CD4-positive, alpha-beta T cell (primary cell): ENCODE results near the gene FAM120B. TPM values are rescaled to one million over a fixed set of nuclear protein-coding genes. Genes with fewer than 3 reads are reported as not detected.

ENCODE experiments used
- ATAC-seq: fragments of 200-7000 bp; cut with Tn5 transposase; one replicate; pipeline ENCODE4 v1.10.0; 2022; ENCODE audit warnings: mild to moderate bottlenecking; ENCODE audit not compliant: poor library complexity
- CTCF ChIA-PET: fragments of 350-600 bp; sonication (Branson Sonifier 250); formaldehyde crosslinking; loops from one replicate; lab custom pipeline; 2021; ENCODE audit warnings: antibody characterized with exemption, inconsistent platforms; lab: Charles Lee
- POLR2A ChIA-PET: fragments of 350-600 bp; sonication (Branson Sonifier 250); formaldehyde crosslinking; loops from one replicate; lab custom pipeline; 2021; ENCODE audit warnings: antibody characterized with exemption, inconsistent platforms; lab: Charles Lee
- DNase-seq, 14 experiments: peaks; one replicate each; pipeline ENCODE4 v3.0.0-alpha.2; 2013 to 2020; ENCODE audit warnings: mixed read lengths in 2 of 14
- H3K27ac ChIP-seq, 2 donors: one replicate each; pipeline versions ENCODE4 v1.5.1 to v1.7.0; 2013; ENCODE audit warnings: low read length in 2 of 2, low read depth in 1 of 2, mild to moderate bottlenecking in 1 of 2
- H3K27me3 ChIP-seq, 2 experiments: 1 replicate in 1 of 2; 2 replicates in 1 of 2; pipeline versions ENCODE4 v1.6.1 to v1.7.0; 2013; ENCODE audit warnings: low read length in 2 of 2, control low read depth in 1 of 2, mild to moderate bottlenecking in 1 of 2, moderate library complexity in 1 of 2; ENCODE audit not compliant: insufficient read depth in 2 of 2, control insufficient read depth in 1 of 2
- H3K36me3 ChIP-seq: one replicate; pipeline ENCODE4 v1.6.1; 2013; ENCODE audit warnings: low read length, control low read depth; ENCODE audit not compliant: insufficient read depth
- H3K4me1 ChIP-seq: one replicate; pipeline ENCODE4 v1.6.1; 2013; ENCODE audit warnings: low read length, control low read depth; ENCODE audit not compliant: insufficient read depth
- H3K4me3 ChIP-seq: one replicate; pipeline ENCODE4 v1.5.1; 2013; ENCODE audit warnings: mild to moderate bottlenecking, low read length, moderate library complexity
- H3K9me3 ChIP-seq, 2 experiments: 1 replicate in 1 of 2; 2 replicates in 1 of 2; pipeline versions ENCODE4 v1.6.1 to v1.7.0; 2013; ENCODE audit warnings: low read length in 2 of 2, mild to moderate bottlenecking in 2 of 2, control low read depth in 1 of 2, moderate library complexity in 1 of 2; ENCODE audit not compliant: control insufficient read depth in 1 of 2, insufficient read depth in 1 of 2
- H3K27ac Mint-ChIP-seq: one replicate; pipeline ENCODE4 v1.8.0; 2020; ENCODE audit warnings: mixed read lengths
- H3K27me3 Mint-ChIP-seq: one replicate; pipeline ENCODE4 v1.8.0; 2021; ENCODE audit warnings: mixed read lengths
- H3K36me3 Mint-ChIP-seq: one replicate; pipeline ENCODE4 v1.8.0; 2021; ENCODE audit warnings: low read depth, mixed read lengths
- H3K4me1 Mint-ChIP-seq: one replicate; pipeline ENCODE4 v1.8.0; 2021; ENCODE audit warnings: low read depth, mixed read lengths
- H3K4me3 Mint-ChIP-seq: one replicate; pipeline ENCODE4 v1.8.0; 2020; ENCODE audit warnings: mild to moderate bottlenecking, mixed read lengths
- H3K9me3 Mint-ChIP-seq: one replicate; pipeline ENCODE4 v1.8.0; 2020; ENCODE audit warnings: mixed read lengths
- CTCF ChIP-seq: fragments of 200-600 bp; IDR thresholded peaks from one replicate; pipeline ENCODE4 v1.8.0; 2022; ENCODE audit warnings: antibody characterized with exemption, mild to moderate bottlenecking
- intact Hi-C, 2 experiments: fragments of 100-400 bp; cut with DNase I in 1 of 2; cut with micrococcal nuclease in 1 of 2; formaldehyde crosslinking; loops; one replicate each; pipeline versions ENCODE4 v1.15.1 to v1.9.0; 2023 to 2025; cut with DNase I, micrococcal nuclease
- total RNA-seq, 174 experiments: library from RNA in 2 of 174; stranded (reverse) in 2 of 174; gene quantifications; one replicate each; pipeline ENCODE4 v1.2.3 and lab custom pipeline; 2021 to 2026

Gene FAM120B
- total RNA-seq, 2 experiments from 2014 or later = 24.1 to 26.7 TPM

- intact Hi-C loops = loop anchor here (2.0 to 5.0 kb wide), 5 partner anchors 204 to 501 kb away; no protein-coding TSS in a partner anchor
- POLR2A ChIA-PET = interaction anchor here (0.6 to 6.7 kb wide), 9 partner anchors 10 to 566 kb away, joined by 3 to 50 read pairs (median 4); partner anchors contain the start of genes FAM120B and TBP
- CTCF ChIA-PET = interaction anchor here (1.0 kb wide), 1 partner anchor 12 kb away, joined by 5 read pairs; no protein-coding TSS in a partner anchor
- Histone ChIP-seq H3K36me3 (no peaks in the 10 kb centered on the region), H3K27me3 (peaks cover 45 to 58% of the 10 kb centered on the region in 2 experiments), H3K4me3 (peak overlapping the region; percentile 51), H3K9me3 (peaks cover 0 to 15% of the 10 kb centered on the region in 2 experiments), H3K27ac (no peak overlapping the region), H3K4me1 (peaks cover 75% of the 10 kb centered on the region)
- no peaks in the 10 kb centered on the region for H3K9me3 Mint-ChIP-seq
- no peak for TF ChIP-seq CTCF
- peak overlapping the region; percentile 63 for H3K27ac Mint-ChIP-seq
- DNase-seq (peak in 10 of 14 experiments; percentile 23 to 74 (median 40)), ATAC-seq (peak; percentile 53)
- H3K4me3 Mint-ChIP-seq = peak overlapping the region; percentile 94
- H3K4me1 Mint-ChIP-seq = peaks cover 52% of the 10 kb centered on the region
- H3K27me3 Mint-ChIP-seq = peaks cover 56% of the 10 kb centered on the region
- H3K36me3 Mint-ChIP-seq = peaks cover 17% of the 10 kb centered on the region
These were observed 15.1 kb upstream of the FAM120B start for GRCh38 chr6:170291271-170292110.

- POLR2A ChIA-PET = interaction anchor here (0.6 to 6.7 kb wide), 8 partner anchors 12 to 567 kb away, joined by 3 to 50 read pairs (median 4); partner anchors contain the start of genes FAM120B and TBP
- no peak for TF ChIP-seq CTCF
- Histone ChIP-seq H3K27me3 (peaks cover 47 to 60% of the 10 kb centered on the region in 2 experiments), H3K4me3 (peak overlapping the region; percentile 51), H3K36me3 (no peaks in the 10 kb centered on the region), H3K27ac (no peak overlapping the region), H3K4me1 (peaks cover 80% of the 10 kb centered on the region), H3K9me3 (peaks cover 0 to 20% of the 10 kb centered on the region in 2 experiments)
- Mint-ChIP-seq H3K36me3 (peaks cover 17% of the 10 kb centered on the region), H3K9me3 (no peaks in the 10 kb centered on the region), H3K27ac (peak overlapping the region; percentile 63), H3K4me1 (peaks cover 47% of the 10 kb centered on the region), H3K27me3 (peaks cover 56% of the 10 kb centered on the region), H3K4me3 (peak overlapping the region; percentile 94)
- CTCF ChIA-PET = interaction anchor here (1.0 kb wide), 1 partner anchor 12 kb away, joined by 5 read pairs; no protein-coding TSS in a partner anchor
- peak; percentile 1 for ATAC-seq
- intact Hi-C loops = loop anchor here (2.0 to 5.0 kb wide), 5 partner anchors 205 to 501 kb away; no protein-coding TSS in a partner anchor
- no peak for DNase-seq
These were observed 14.5 kb upstream of the FAM120B start for GRCh38 chr6:170292111-170292406.

- ChIA-PET CTCF (interaction anchor here (1.0 kb wide), 1 partner anchor 11 kb away, joined by 5 read pairs; no protein-coding TSS in a partner anchor), POLR2A (interaction anchor here (0.6 to 6.7 kb wide), 8 partner anchors 13 to 291 kb away, joined by 3 to 50 read pairs (median 4); partner anchors contain the start of genes FAM120B and TBP)
- intact Hi-C loops = loop anchor here (2.0 to 5.0 kb wide), 5 partner anchors 205 to 502 kb away; no protein-coding TSS in a partner anchor
- peaks cover 17% of the 10 kb centered on the region for H3K36me3 Mint-ChIP-seq
- TF ChIP-seq CTCF = peak; percentile 28
- H3K27me3 Mint-ChIP-seq = peaks cover 61% of the 10 kb centered on the region
- Histone ChIP-seq H3K4me3 (peak overlapping the region; percentile 51), H3K9me3 (peaks cover 0 to 16% of the 10 kb centered on the region in 2 experiments), H3K36me3 (no peaks in the 10 kb centered on the region), H3K27me3 (peaks cover 52 to 60% of the 10 kb centered on the region in 2 experiments), H3K27ac (no peak overlapping the region), H3K4me1 (peaks cover 82% of the 10 kb centered on the region)
- peaks cover 47% of the 10 kb centered on the region for H3K4me1 Mint-ChIP-seq
- peak overlapping the region; percentile 94 for H3K4me3 Mint-ChIP-seq
- H3K9me3 Mint-ChIP-seq = no peaks in the 10 kb centered on the region
- ATAC-seq (no peak), DNase-seq (peak in 4 of 14 experiments; percentile 24 to 53 (median 40))
- peak overlapping the region; percentile 63 for H3K27ac Mint-ChIP-seq
These were observed 14.0 kb upstream of the FAM120B start for GRCh38 chr6:170292407-170293158.
